Endothelial cell of umbilical vein (primary cell): Measurements from ENCODE around the gene CROCC. TPM values are rescaled to one million over a fixed set of nuclear protein-coding genes. Genes with fewer than 3 reads are reported as not detected.
"Not testable (repeated sequence)": the region's sequence is repeated elsewhere in the genome, so short reads cannot be mapped to it uniquely, and the experiment has no call there.

Experiments used
- BruUV-seq: library from RNA; stranded (reverse); fragments of 400-500 nt; replicated peaks from 2 replicates; lab custom pipeline; 2021; lab: Mats Ljungman, UMichigan
- CTCF ChIA-PET: fragments of 300-600, 350-600 bp; sonication (Branson Sonifier 250); formaldehyde crosslinking; loops from one replicate; lab custom pipeline; 2021; ENCODE audit warnings: antibody characterized with exemption, inconsistent platforms; lab: Charles Lee
- POLR2A ChIA-PET: fragments of 300-600, 350-600 bp; sonication (Branson Sonifier 250); formaldehyde crosslinking; loops from one replicate; lab custom pipeline; 2021; ENCODE audit warnings: antibody characterized with exemption, inconsistent platforms; lab: Charles Lee
- DNase-seq: peaks from one replicate; pipeline ENCODE4 v3.0.0-alpha.2; 2011; ENCODE audit warnings: low read depth, low spot score
- FAIRE-seq: peaks from 2 replicates; lab custom pipeline; 2011; peaks lifted over from hg19 to GRCh38; lab: Jason Lieb, UNC
- H2AFZ ChIP-seq: 2 replicates; pipeline ENCODE4 v1.6.0; 2012; ENCODE audit warnings: low read depth, low read length, control low read depth, inconsistent platforms
- H3K27ac ChIP-seq: 2 replicates; pipeline ENCODE4 v1.5.1; 2011; ENCODE audit warnings: low read depth, mild to moderate bottlenecking, control low read depth, low read length, moderate library complexity; ENCODE audit not compliant: insufficient read depth
- H3K27me3 ChIP-seq, 2 experiments: 2 replicates each; pipeline versions ENCODE4 v1.6.0 to v1.6.1; 2011; ENCODE audit warnings: low read length in 2 of 2, mixed read lengths in 1 of 2; ENCODE audit not compliant: control insufficient read depth in 2 of 2, insufficient read depth in 2 of 2
- H3K36me3 ChIP-seq, 2 experiments: 2 replicates in 1 of 2; 3 replicates in 1 of 2; pipeline ENCODE4 v1.5.1; 2011; ENCODE audit warnings: low read length in 2 of 2, mild to moderate bottlenecking in 1 of 2, moderate library complexity in 1 of 2; ENCODE audit not compliant: control insufficient read depth in 2 of 2, insufficient read depth in 2 of 2; ENCODE audit errors: extremely low read depth in 1 of 2
- H3K4me1 ChIP-seq: 3 replicates; pipeline ENCODE4 v1.5.1; 2011; ENCODE audit warnings: mild to moderate bottlenecking, low read length; ENCODE audit not compliant: control insufficient read depth, insufficient read depth; ENCODE audit errors: extremely low read depth
- H3K4me2 ChIP-seq: 2 replicates; pipeline ENCODE4 v1.6.1; 2011; ENCODE audit warnings: low read length, control low read depth, mixed read lengths; ENCODE audit not compliant: insufficient read depth
- H3K4me3 ChIP-seq, 3 experiments: fragments of 200-600 bp in 1 of 3; sonication (generic), shearing (Covaris generic) in 1 of 3; replicated peaks in 1 of 3; 2 replicates each; pipeline ENCODE4 v1.5.1; 2011 to 2016; ENCODE audit warnings: control low read depth in 3 of 3, low read length in 3 of 3, mild to moderate bottlenecking in 2 of 3, inconsistent platforms in 1 of 3, low read depth in 1 of 3, moderate library complexity in 1 of 3; ENCODE audit not compliant: insufficient read depth in 1 of 3
- H3K79me2 ChIP-seq: 2 replicates; pipeline ENCODE4 v1.6.0; 2012; ENCODE audit warnings: low read length, inconsistent platforms; ENCODE audit not compliant: control insufficient read depth, insufficient read depth
- H3K9ac ChIP-seq: replicated peaks from 2 replicates; pipeline ENCODE3; 2011; ENCODE audit warnings: low read length, control low read depth; ENCODE audit not compliant: insufficient read depth; ENCODE audit errors: extremely low read depth
- H3K9me1 ChIP-seq: replicated peaks from 3 replicates; pipeline ENCODE4 v1.6.0; 2011; ENCODE audit warnings: mild to moderate bottlenecking, low read length; ENCODE audit not compliant: control insufficient read depth, insufficient read depth; ENCODE audit errors: extremely low read depth
- H3K9me3 ChIP-seq: replicated peaks from 2 replicates; pipeline ENCODE4 v1.5.1; 2012; ENCODE audit warnings: low read length, inconsistent platforms; ENCODE audit not compliant: control insufficient read depth, insufficient read depth
- H4K20me1 ChIP-seq: replicated peaks from 2 replicates; pipeline ENCODE3; 2011; ENCODE audit warnings: mild to moderate bottlenecking, low read length; ENCODE audit not compliant: control insufficient read depth, insufficient read depth; ENCODE audit errors: extremely low read depth
- dilution Hi-C: fragments of 300-500 bp; cut with MboI; formaldehyde crosslinking; loops from one replicate; pipeline ENCODE4 v1.15.0; 2019; ENCODE audit warnings: low sequenced_read_pairs; ENCODE audit not compliant: extremely low pct_ligation_motif_present
- intact Hi-C: fragments of 100-400 bp; cut with micrococcal nuclease; formaldehyde crosslinking; loops from one replicate; pipeline ENCODE4 v1.10.0; 2022
- polyA plus RNA-seq, 4 experiments: library from polyadenylated mRNA; depleted of rRNA in 3 of 4; stranded (reverse) in 3 of 4; unstranded in 1 of 4; fragments of >200 nt; gene quantifications; 2 replicates each; pipeline versions ENCODE4 v1.2.1 to v1.2.3, GENCODE V29; 2011 to 2012; ENCODE audit warnings: missing spikeins in 1 of 4
- total RNA-seq: library from RNA; stranded (reverse); gene quantifications from 2 replicates; pipeline ENCODE4 v1.2.3, GENCODE V29; 2021
- TF ChIP-seq, protein P1 (sequence below), 2 donors: IDR thresholded peaks; 1 replicate in 1 of 2; 2 replicates in 1 of 2; pipeline ENCODE4 v1.5.1; 2011; ENCODE audit warnings: low read length in 2 of 2, mild to moderate bottlenecking in 2 of 2, moderate library complexity in 2 of 2, control low read depth in 1 of 2, inconsistent platforms in 1 of 2, low read depth in 1 of 2; ENCODE audit not compliant: insufficient read depth in 1 of 2; ENCODE audit errors: extremely low read depth in 1 of 2
- TF ChIP-seq, protein P2 (sequence below): IDR thresholded peaks from 2 replicates; pipeline ENCODE4 v1.6.1; 2011; ENCODE audit not compliant: insufficient read depth, insufficient read length

Gene CROCC
- total and polyA plus RNA-seq, 2 donors (not counting 3 experiments of a cell fraction or from before 2014, with no cell fraction given) = 18.3 to 35.5 TPM

DNA sequence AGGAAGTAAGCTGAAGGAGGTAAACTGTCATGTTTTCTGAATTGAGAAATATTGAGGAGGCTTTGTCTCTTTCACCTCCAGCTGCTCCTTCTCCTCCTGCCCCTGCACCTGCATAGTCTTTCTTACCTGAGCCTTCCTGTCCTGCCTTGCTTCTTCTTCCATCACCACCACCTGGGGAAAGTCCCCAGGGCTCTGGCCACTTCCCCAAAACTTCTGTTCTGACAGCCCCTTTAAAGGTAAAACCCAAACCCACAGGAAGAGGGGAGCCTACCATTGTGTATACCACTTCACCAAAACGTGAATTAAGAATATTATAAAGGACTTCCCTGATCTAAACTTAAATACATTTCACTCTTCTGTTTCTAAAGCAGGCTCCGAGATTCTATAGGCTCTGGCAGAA is 20.4 kb upstream of the CROCC start:
- BruUV-seq, dilution Hi-C loops: not testable (repeated sequence)

DNA sequence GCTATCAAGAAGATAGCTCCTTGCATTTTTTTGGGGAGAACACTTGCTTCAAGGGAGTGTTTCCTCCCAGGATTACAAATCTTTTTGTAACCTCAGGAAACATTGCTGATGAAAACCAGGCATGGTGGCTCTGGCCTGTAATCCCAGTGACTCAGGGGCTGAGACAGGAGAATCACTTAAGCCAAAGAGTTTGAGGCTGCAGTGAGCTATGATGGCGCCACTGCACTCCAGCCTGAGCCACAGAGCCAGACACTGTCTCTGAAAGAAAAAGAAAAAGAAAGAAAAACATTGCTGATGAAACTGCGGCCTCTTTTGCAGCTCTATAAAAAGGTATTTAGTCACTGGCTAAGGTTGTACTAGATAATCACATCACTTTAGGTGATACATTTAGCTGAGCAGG is 18.7 kb upstream of the CROCC start:
- H3K79me2 ChIP-seq = no peaks in the 10 kb centered on the region
- H3K9ac ChIP-seq = no peak overlapping the region
- H3K9me1 ChIP-seq = no peaks in the 10 kb centered on the region
- POLR2A ChIA-PET = no interaction called here
- FAIRE-seq (no peak), DNase-seq (no peak)
- H4K20me1 ChIP-seq = no peaks in the 10 kb centered on the region
- no peaks in the 10 kb centered on the region for H3K9me3 ChIP-seq
- BruUV-seq = no TSS peak
- no peak overlapping the region for H3K4me3 ChIP-seq
- peak overlapping the region; percentile 91 for H2AFZ ChIP-seq
- H3K36me3 ChIP-seq = no peaks in the 10 kb centered on the region
- peak overlapping the region; percentile 91 for H3K4me2 ChIP-seq
- CTCF ChIA-PET = interaction anchor here (1.2 to 2.1 kb wide), 4 partner anchors 11 to 282 kb away, joined by 3 to 7 read pairs (median 4); no protein-coding TSS in a partner anchor
- intact Hi-C loops = no loop called here
- TF ChIP-seq, protein P1, sequence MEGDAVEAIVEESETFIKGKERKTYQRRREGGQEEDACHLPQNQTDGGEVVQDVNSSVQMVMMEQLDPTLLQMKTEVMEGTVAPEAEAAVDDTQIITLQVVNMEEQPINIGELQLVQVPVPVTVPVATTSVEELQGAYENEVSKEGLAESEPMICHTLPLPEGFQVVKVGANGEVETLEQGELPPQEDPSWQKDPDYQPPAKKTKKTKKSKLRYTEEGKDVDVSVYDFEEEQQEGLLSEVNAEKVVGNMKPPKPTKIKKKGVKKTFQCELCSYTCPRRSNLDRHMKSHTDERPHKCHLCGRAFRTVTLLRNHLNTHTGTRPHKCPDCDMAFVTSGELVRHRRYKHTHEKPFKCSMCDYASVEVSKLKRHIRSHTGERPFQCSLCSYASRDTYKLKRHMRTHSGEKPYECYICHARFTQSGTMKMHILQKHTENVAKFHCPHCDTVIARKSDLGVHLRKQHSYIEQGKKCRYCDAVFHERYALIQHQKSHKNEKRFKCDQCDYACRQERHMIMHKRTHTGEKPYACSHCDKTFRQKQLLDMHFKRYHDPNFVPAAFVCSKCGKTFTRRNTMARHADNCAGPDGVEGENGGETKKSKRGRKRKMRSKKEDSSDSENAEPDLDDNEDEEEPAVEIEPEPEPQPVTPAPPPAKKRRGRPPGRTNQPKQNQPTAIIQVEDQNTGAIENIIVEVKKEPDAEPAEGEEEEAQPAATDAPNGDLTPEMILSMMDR (IDR thresholded peaks at IDR 0.05; ENCODE audit: extremely low read depth in 1 of 2, insufficient read depth in 1 of 2, low read depth in 1 of 2, low read length in 2 of 2) = no peak
- TF ChIP-seq, protein P2, sequence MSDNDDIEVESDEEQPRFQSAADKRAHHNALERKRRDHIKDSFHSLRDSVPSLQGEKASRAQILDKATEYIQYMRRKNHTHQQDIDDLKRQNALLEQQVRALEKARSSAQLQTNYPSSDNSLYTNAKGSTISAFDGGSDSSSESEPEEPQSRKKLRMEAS = no peak
- dilution Hi-C loops = no loop called here
- peaks cover 19% of the 10 kb centered on the region for H3K4me1 ChIP-seq
- H3K27me3 ChIP-seq = no peaks in the 10 kb centered on the region
- no peak overlapping the region for H3K27ac ChIP-seq

More for the DNA sequence above, 20.4 kb upstream of the CROCC start:
- H2AFZ ChIP-seq, H3K4me2 ChIP-seq, FAIRE-seq, H3K79me2 ChIP-seq, H3K36me3 ChIP-seq, CTCF ChIA-PET, DNase-seq, H3K27ac ChIP-seq, intact Hi-C loops, H3K9me1 ChIP-seq, H3K9ac ChIP-seq, H3K27me3 ChIP-seq, H4K20me1 ChIP-seq, POLR2A ChIA-PET, H3K4me3 ChIP-seq, H3K9me3 ChIP-seq: not testable (repeated sequence)
- peaks cover 25% of the 10 kb centered on the region for H3K4me1 ChIP-seq
